ENCODE data around the gene RFX7. TPM values are rescaled to one million over a fixed set of nuclear protein-coding genes. Genes with fewer than 3 reads are reported as not detected.

Gene RFX7
- total and polyA plus RNA-seq, 2 of the 4 experiments (the other 2 are of a cell fraction): 4.1 to 10.6 TPM

DNA sequence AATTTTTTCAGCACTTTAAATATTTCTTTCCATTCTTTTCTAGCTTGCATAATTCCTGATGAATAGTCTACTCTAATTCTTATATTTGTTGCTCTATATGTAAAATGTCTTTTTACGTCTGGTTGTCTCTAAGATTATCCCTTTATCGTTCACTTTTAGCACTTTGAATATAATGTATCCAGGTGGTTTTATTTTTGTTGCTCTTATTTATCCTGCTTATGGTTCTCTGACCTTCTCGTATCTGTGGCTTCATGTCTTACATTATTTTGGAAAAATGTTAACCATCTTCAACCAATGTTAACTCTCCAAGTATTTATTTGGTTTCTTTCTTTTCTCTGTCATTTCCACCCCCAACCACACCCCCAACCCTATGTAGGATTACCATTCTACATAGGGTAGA lies 30.0 kb upstream of the RFX7 start:
- H3K56ac ChIP-seq (ENCODE audit: extremely low read depth, insufficient read depth, low read length): no peak overlapping the region
- no TSS peak for BruUV-seq (replicated peaks)
- TF ChIP-seq CEBPB (IDR thresholded peaks at IDR 0.05; ENCODE audit: low read depth, low read length) (no peak), MAFK (IDR thresholded peaks at IDR 0.05; ENCODE audit: low read depth, low read length) (no peak), RFX5 (IDR thresholded peaks at IDR 0.05; ENCODE audit: low read depth, low read length) (no peak), FOS (IDR thresholded peaks at IDR 0.05; ENCODE audit: low read depth, low read length) (no peak), MXI1 (IDR thresholded peaks at IDR 0.05; ENCODE audit: borderline replicate concordance, low read depth, low read length) (no peak), CHD1 (IDR thresholded peaks at IDR 0.05; ENCODE audit: low read depth, low read length) (no peak), BHLHE40 (IDR thresholded peaks at IDR 0.05; ENCODE audit: low read depth, low read length) (no peak), RCOR1 (IDR thresholded peaks at IDR 0.05; ENCODE audit: insufficient replicate concordance, low read length) (no peak), SMC3 (IDR thresholded peaks at IDR 0.05; ENCODE audit: low read depth, low read length) (no peak), NFE2L2 (IDR thresholded peaks at IDR 0.05; ENCODE audit: low read depth, low read length) (no peak), RAD21 (IDR thresholded peaks at IDR 0.05; ENCODE audit: low read length) (no peak), MAZ (IDR thresholded peaks at IDR 0.05; ENCODE audit: borderline replicate concordance, low read depth, low read length) (no peak), POLR2A (IDR thresholded peaks at IDR 0.05; ENCODE audit: low read depth, low read length) (no peak)
- TF ChIP-seq, protein P1, sequence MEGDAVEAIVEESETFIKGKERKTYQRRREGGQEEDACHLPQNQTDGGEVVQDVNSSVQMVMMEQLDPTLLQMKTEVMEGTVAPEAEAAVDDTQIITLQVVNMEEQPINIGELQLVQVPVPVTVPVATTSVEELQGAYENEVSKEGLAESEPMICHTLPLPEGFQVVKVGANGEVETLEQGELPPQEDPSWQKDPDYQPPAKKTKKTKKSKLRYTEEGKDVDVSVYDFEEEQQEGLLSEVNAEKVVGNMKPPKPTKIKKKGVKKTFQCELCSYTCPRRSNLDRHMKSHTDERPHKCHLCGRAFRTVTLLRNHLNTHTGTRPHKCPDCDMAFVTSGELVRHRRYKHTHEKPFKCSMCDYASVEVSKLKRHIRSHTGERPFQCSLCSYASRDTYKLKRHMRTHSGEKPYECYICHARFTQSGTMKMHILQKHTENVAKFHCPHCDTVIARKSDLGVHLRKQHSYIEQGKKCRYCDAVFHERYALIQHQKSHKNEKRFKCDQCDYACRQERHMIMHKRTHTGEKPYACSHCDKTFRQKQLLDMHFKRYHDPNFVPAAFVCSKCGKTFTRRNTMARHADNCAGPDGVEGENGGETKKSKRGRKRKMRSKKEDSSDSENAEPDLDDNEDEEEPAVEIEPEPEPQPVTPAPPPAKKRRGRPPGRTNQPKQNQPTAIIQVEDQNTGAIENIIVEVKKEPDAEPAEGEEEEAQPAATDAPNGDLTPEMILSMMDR (conservative IDR thresholded peaks at IDR 0.05; ENCODE audit: low read depth, low read length): no peak
- TF ChIP-seq, protein P2, sequence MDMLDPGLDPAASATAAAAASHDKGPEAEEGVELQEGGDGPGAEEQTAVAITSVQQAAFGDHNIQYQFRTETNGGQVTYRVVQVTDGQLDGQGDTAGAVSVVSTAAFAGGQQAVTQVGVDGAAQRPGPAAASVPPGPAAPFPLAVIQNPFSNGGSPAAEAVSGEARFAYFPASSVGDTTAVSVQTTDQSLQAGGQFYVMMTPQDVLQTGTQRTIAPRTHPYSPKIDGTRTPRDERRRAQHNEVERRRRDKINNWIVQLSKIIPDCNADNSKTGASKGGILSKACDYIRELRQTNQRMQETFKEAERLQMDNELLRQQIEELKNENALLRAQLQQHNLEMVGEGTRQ (IDR thresholded peaks at IDR 0.05; ENCODE audit: low read depth, low read length): no peak
- TF ChIP-seq, protein P3, sequence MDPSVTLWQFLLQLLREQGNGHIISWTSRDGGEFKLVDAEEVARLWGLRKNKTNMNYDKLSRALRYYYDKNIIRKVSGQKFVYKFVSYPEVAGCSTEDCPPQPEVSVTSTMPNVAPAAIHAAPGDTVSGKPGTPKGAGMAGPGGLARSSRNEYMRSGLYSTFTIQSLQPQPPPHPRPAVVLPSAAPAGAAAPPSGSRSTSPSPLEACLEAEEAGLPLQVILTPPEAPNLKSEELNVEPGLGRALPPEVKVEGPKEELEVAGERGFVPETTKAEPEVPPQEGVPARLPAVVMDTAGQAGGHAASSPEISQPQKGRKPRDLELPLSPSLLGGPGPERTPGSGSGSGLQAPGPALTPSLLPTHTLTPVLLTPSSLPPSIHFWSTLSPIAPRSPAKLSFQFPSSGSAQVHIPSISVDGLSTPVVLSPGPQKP (IDR thresholded peaks at IDR 0.05; ENCODE audit: borderline replicate concordance, low read depth, low read length): no peak
- dilution Hi-C loops (cut with HindIII; ENCODE audit: low sequenced_read_pairs, unreplicated experiment) (no loop called here), intact Hi-C loops (cut with micrococcal nuclease) (no loop called here), in situ Hi-C loops (cut with MboI; ENCODE audit: low sequenced_read_pairs) (no loop called here)
- no peak overlapping the region for H4K91ac ChIP-seq (ENCODE audit: insufficient read depth, low read depth, low read length)
- DNase-seq (no peak), ATAC-seq (ENCODE audit: low read depth) (no peak)
- H2AFZ ChIP-seq (replicated peaks; ENCODE audit: low read length, poor library complexity): no peak overlapping the region
- H3K36me3 ChIP-seq (ENCODE audit: control insufficient read depth, insufficient read depth, low read length): no peaks in the 10 kb centered on the region
- no peaks in the 10 kb centered on the region for H3K79me1 ChIP-seq (ENCODE audit: low read depth in 1 of 2, low read length in 2 of 2)
- no peak overlapping the region for H3K4ac ChIP-seq (ENCODE audit: low read depth, low read length)
- no peak overlapping the region for H2BK15ac ChIP-seq (ENCODE audit: low read depth, low read length)
- no peaks in the 10 kb centered on the region for H3K9me3 ChIP-seq (ENCODE audit: control insufficient read depth, insufficient read depth, low read length)
- no peak overlapping the region for H2BK120ac ChIP-seq (ENCODE audit: low read depth, low read length)
- H3K18ac ChIP-seq (ENCODE audit: low read depth, low read length): no peak overlapping the region
- H2BK20ac ChIP-seq (ENCODE audit: low read depth, low read length): no peak overlapping the region
- H4K5ac ChIP-seq (ENCODE audit: low read depth, low read length): no peak overlapping the region
- H3K4me1 ChIP-seq (ENCODE audit: control insufficient read depth, insufficient read depth, low read length): no peaks in the 10 kb centered on the region
- no peak overlapping the region for H3K4me2 ChIP-seq (ENCODE audit: low read depth, low read length)
- ChIA-PET POLR2A (ENCODE audit: unreplicated experiment) (no interaction called here), CTCF (no interaction called here)
- H3K14ac ChIP-seq (replicated peaks; ENCODE audit: low read depth, low read length): no peak overlapping the region
- H2AK5ac ChIP-seq (ENCODE audit: low read depth, low read length): no peak overlapping the region
- no peaks in the 10 kb centered on the region for H3K27me3 ChIP-seq (ENCODE audit: control insufficient read depth, insufficient read depth, low read length)
- H2BK5ac ChIP-seq (ENCODE audit: low read depth, low read length, poor library complexity, severe bottlenecking): no peak overlapping the region
- H3K4me3 ChIP-seq (ENCODE audit: insufficient read depth, low read depth, low read length): no peak overlapping the region
- WGBS, 2 experiments (ENCODE audit: extremely low coverage in 2 of 2, insufficient read length in 1 of 2): no CpG with 5 or more reads among the region's 3 CpGs
- no peak overlapping the region for H2AK9ac ChIP-seq (replicated peaks; ENCODE audit: low read depth, low read length, poor library complexity)
- no peak overlapping the region for H3K9ac ChIP-seq (ENCODE audit: low read depth, low read length)
- no peak overlapping the region for H3K27ac ChIP-seq (ENCODE audit: insufficient read depth, low read length)
- no peaks in the 10 kb centered on the region for H3K9me1 ChIP-seq (ENCODE audit: insufficient read depth, low read length)
- no peak overlapping the region for H4K8ac ChIP-seq (ENCODE audit: low read depth in 2 of 2, low read length in 2 of 2)
- H3K23ac ChIP-seq (ENCODE audit: low read depth, low read length): no peak overlapping the region
- H4K20me1 ChIP-seq (ENCODE audit: insufficient read depth, low read length): no peaks in the 10 kb centered on the region
